ENCODE results near the gene ZNF32.
"Not testable (repeated sequence)": the region's sequence is repeated elsewhere in the genome, so short reads cannot be mapped to it uniquely, and the experiment has no call there.

Gene ZNF32

GRCh38 chr10:43640603-43641002 is 8.1 kb downstream of the ZNF32 start:
- in situ Hi-C loops (cut with HindIII; ENCODE audit: low sequenced_read_pairs): no loop called here

DNA sequence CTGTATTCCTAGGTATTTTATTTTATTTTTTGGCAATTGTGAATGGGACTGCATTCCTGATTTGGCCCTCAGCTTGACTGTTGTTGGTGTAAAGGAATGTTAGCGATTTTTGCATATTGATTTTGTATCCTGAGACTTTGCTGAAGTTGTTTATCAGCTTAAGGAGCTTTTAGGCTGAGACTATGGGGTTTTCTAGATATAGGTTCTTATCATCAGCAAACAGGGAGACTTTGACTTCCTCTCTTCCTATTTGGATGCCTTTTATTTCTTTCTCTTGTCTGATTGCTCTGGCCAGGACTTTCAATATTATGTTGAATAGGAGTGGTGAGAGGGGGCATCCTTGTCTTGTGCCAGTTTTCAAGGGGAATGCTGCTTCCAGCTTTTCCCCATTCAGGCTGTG is 12.9 kb downstream of the ZNF32 start:
- in situ Hi-C loops (cut with HindIII; ENCODE audit: low sequenced_read_pairs): not testable (repeated sequence)

DNA sequence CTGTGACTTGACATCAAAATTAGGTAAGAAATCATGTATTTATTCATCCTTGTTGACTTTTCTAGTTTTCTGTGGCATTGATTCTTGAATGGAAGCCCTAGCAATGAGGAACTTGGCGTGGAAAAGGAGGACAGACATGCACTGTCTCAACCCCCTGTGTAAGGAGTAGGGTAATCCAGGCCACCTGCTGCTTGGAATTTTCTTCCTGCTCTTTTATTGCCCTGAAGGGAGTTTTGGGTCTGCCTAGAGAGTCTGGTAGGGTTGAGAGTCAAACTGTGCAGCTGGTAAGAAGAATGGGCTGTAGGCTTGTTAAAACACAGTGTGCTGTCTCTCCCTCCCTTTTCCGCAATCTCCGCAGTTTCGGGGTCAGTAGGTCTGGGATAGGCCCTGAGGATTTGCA is 19.7 kb downstream of the ZNF32 start:
- in situ Hi-C loops (cut with HindIII; ENCODE audit: low sequenced_read_pairs): no loop called here

GRCh38 chr10:43627942-43628341 is 20.7 kb downstream of the ZNF32 start:
- in situ Hi-C loops (cut with HindIII; ENCODE audit: low sequenced_read_pairs): no loop called here

DNA sequence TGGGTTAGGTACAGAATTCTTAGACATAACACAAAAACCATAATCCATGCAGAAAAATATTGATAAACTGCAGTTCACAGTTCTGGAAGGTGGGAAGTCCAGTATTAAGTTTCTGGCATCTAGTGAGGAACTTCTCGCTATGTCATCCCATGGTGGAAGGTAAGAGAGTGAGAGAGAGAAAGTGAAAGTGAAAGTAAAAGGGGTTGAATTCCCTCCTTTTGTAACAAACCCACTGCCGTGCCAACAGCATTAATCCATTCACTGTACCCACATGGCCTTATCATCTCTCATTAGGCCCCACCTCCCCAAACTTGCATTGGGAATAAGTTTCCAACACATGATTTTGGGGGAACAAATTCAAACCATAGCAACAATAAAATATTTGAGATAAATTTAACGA is 25.3 kb downstream of the ZNF32 start:
- in situ Hi-C loops (cut with HindIII; ENCODE audit: low sequenced_read_pairs): no loop called here

GRCh38 chr10:43622038-43622437 is 26.6 kb downstream of the ZNF32 start:
- in situ Hi-C loops (cut with HindIII; ENCODE audit: low sequenced_read_pairs): no loop called here

DNA sequence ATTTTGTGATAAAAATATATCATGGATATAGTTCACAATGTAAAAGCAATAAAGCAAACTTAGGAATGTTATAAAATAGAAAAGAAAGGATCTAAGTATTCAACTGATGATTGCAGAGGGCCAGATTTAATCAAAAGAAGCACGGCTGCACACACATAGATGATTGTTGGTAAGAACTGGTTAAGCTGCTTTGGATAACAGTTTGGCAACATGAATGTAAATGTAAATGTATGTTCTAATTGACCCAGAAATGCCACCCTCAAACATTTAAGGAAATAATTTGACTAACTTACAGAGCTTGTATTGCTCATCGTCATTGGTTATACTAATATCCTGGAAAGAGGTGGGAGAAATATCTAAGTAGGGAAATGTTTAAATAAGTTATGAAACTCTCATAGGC is 29.3 kb downstream of the ZNF32 start:
- in situ Hi-C loops (cut with HindIII; ENCODE audit: low sequenced_read_pairs): no loop called here

DNA sequence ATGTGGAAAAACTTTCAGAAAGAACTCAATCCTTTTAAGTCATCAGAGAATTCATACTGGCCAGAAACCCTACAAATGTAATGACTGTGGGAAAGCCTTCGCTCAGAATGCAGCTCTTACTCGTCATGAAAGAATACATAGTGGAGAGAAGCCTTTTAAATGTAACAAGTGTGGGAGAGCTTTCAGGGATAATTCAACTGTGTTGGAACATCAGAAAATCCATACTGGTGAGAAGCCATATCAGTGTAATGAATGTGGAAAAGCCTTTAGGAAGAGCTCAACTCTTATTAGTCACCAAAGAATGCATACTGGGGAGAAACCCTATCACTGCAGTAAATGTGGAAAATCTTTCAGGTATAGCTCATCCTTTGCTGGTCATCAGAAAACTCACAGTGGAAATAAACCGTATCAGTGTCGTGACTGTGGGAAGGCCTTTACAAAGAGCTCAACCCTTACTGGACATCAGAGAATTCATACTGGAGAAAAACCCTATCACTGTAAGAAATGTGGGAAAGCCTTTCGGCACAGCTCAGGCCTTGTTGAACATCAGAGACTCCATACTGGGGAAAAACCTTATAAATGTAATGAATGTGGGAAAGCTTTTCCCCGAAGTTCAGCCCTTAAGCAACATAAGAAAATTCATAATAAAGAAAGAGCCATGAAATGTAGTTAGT is 31.8 kb downstream of the ZNF32 start:
- in situ Hi-C loops (cut with HindIII; ENCODE audit: low sequenced_read_pairs): no loop called here

DNA sequence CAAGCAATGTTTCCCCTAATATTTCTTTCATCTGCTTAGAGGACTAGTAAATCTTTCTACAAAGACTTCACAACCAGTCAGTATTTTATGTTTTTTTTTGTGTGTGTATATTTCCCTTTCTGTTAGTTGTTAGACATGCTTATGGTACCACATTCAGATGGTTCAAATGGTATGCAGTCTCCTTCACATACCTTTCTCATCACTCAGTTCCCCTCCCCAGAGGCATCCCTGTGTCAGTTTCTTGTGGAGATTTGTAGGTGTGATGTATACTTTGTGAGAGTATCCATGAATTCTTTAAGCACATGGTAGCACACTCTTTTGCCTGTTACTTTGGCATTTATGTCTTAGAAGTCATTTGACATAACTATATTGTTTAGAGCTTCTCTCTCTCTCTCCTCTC is 38.0 kb downstream of the ZNF32 start:
- in situ Hi-C loops (cut with HindIII; ENCODE audit: low sequenced_read_pairs): no loop called here

DNA sequence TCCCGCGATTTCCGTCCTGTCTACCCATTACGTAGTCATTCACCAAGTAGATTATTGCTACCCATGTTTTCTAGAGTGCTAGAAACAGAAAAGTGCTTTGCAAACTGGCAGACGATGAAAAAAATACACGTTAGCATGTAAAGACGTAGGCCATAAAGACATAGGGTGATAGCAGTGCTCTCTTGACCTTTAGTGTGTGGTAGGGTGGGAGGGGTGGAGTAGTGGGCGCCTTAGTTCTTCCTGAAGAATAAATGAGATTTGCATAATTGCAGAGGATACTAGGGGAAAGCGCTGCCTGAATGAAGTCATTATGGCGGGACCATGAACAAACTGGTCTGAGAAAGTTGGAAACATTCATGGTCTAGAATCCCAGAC is 41.5 kb downstream of the ZNF32 start:
- in situ Hi-C loops (cut with HindIII; ENCODE audit: low sequenced_read_pairs): loop anchor here (5.0 kb wide), 1 partner anchor 35 kb away; the partner anchor contains the start of gene ZNF239

DNA sequence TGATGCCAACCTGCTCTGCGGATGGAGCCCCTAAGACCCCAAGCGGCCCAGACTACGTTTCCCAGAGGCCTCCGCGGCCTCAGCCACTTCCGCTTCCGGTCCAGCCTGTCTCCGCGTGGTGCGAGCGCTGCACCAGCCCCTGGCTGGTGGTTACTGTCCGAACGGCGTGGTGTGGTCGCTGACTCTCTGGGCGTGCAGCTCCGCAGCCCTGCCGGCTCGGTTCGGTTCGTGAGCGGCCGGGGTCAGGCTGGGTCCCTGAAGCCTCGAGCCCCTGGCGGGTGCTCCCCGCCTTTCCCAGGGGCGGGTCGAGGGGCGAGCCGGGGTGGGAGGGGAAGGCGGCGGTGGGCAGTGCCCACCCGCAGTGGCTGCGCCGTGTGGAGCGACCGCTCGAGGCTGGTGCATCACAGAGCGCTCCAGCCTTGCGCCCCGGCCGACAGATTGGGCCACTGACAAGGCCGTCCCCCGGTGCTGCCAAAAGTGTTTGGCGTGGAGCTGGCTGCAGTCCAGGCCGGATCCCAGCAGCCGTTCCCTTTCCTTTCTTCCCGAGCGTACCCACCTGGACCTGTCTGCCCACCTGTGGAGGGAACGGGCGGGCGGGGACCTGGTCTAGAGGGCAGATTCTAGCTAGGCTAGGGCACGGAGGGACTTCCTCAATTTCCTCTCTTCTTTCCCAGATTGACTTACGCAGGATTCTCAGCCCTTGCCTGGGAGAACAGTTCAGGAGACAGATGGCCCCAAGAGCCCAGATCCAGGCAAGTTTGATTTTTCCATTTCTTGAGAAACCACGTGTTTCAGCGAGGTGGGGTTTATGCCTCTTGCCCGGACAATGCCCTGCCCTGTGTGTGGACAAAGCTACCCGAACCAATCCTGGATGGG is 42.1 kb downstream of the ZNF32 start, which contains the start of gene ZNF485:
TSS of gene ZNF485 (plus strand) at position 116 of the 876 bp plus-strand sequence. CDS start at position 729, 613 bp downstream.
- in situ Hi-C loops (cut with HindIII; ENCODE audit: low sequenced_read_pairs): loop anchor here (5.0 kb wide), 1 partner anchor 34 kb away; the partner anchor contains the start of gene ZNF239

- in situ Hi-C loops (cut with HindIII; ENCODE audit: low sequenced_read_pairs): loop anchor here (5.0 kb wide), 1 partner anchor 34 kb away; the partner anchor contains the start of gene ZNF239
Observed at GRCh38 chr10:43605850-43606322, 42.8 kb downstream of the ZNF32 start.

DNA sequence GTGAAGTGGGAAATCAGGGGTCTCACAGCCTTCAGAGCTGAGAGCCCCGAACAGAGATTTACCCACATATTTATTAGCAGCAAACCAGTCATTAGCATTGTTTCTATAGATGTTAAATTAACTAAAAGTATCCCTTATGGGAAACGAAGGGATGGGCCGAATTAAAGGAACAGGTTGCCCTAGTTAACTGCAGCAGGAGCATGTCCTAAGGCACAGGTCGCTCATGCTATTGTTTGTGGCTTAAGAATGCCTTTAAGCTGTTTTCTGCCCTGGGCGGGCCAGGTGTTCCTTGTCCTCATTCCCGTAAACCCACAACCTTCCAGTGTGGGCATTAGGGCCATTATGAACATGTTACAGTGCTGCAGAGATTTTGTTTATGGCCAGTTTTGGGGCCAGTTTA is 47.1 kb downstream of the ZNF32 start:
- in situ Hi-C loops (cut with HindIII; ENCODE audit: low sequenced_read_pairs): not testable (repeated sequence)

GRCh38 chr10:43599333-43599732 is 49.3 kb downstream of the ZNF32 start:
- in situ Hi-C loops (cut with HindIII; ENCODE audit: low sequenced_read_pairs): no loop called here

DNA sequence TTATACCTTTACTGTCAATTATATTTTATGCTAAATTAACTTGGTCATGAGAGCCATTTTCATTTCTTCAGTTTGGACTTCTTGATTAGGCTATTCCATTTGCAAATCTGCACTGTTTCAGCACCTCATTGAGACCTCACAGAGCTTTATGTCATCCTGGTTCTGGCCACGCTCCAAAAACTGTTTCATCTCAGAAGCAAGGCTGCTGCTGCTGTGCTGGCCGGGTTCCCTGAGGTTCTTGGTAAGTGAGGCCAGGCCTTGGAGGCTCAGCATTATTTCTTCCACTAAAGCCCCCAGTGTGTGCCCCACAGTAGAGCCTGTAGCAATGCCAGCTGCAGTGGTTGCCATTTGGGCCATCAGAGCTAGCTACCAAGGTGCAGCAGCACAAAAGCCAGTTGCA is 50.2 kb downstream of the ZNF32 start:
- in situ Hi-C loops (cut with HindIII; ENCODE audit: low sequenced_read_pairs): no loop called here

- in situ Hi-C loops (cut with HindIII; ENCODE audit: low sequenced_read_pairs): no loop called here
Observed at GRCh38 chr10:43596546-43596945, 52.1 kb downstream of the ZNF32 start.

DNA sequence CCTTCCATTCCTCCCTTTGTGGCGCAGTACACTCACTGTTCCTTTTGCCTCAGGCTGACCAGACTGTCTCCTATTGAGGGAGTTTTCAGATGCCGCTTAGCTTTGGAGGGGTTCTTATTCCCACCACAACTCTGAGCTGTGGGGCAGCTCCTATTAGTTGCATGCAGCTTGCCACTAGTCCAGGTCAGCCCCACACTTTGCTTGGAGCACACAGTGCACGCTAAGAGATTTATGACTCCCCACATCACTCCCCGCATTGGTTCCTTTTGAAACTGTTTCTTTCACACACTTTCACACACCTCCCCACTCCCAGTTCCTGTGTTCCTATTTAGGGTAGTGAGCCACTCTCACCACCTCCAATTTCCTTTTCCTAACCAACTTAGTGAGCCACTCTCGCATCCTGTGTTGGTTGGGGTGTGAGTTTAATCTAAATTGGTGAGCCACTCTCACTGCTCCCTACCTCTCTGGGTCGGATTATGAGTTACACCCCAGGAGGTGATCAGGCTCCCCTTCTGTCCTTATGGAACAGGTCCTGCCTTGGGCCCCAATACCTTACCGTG is 52.9 kb downstream of the ZNF32 start:
- in situ Hi-C loops (cut with HindIII; ENCODE audit: low sequenced_read_pairs): no loop called here

- in situ Hi-C loops (cut with HindIII; ENCODE audit: low sequenced_read_pairs): no loop called here
Observed at GRCh38 chr10:43594944-43595589, 53.6 kb downstream of the ZNF32 start.
